Left lung (tissue), 10 donors: Measurements from ENCODE around the gene PPM1E. TPM values are rescaled to one million over a fixed set of nuclear protein-coding genes. Genes with fewer than 3 reads are reported as not detected.
"Not testable (repeated sequence)": the region's sequence is repeated elsewhere in the genome, so short reads cannot be mapped to it uniquely, and the experiment has no call there.

Source experiments
- ATAC-seq: fragments of 200-7000 bp; cut with Tn5 transposase; one replicate; pipeline ENCODE4 v1.9.1; 2020; ENCODE audit warnings: moderate library complexity
- DNase-seq, 4 donors: peaks; one replicate each; pipeline ENCODE4 v3.0.0-alpha.2; 2013 to 2020
- H3K27ac ChIP-seq, 2 donors: fragments of 200-600 bp; sonication (generic) in 1 of 2; one replicate each; pipeline versions ENCODE4 v1.5.0 to v1.8.0; 2020 to 2021
- H3K27me3 ChIP-seq, 2 donors: fragments of 200-600 bp; sonication (generic) in 1 of 2; one replicate each; pipeline versions ENCODE4 v1.5.0 to v1.8.0; 2020 to 2021
- H3K36me3 ChIP-seq, 2 donors: fragments of 200-600 bp; sonication (generic) in 1 of 2; one replicate each; pipeline versions ENCODE4 v1.5.0 to v1.8.0; 2020 to 2021
- H3K4me1 ChIP-seq, 2 donors: fragments of 200-600 bp; one replicate each; pipeline ENCODE4 v1.8.0; 2021
- H3K4me3 ChIP-seq, 2 donors: fragments of 200-600 bp; sonication (generic) in 1 of 2; one replicate each; pipeline versions ENCODE4 v1.5.0 to v1.8.0; 2020 to 2021; ENCODE audit warnings: mild to moderate bottlenecking in 1 of 2
- H3K9me3 ChIP-seq, 2 donors: fragments of 200-600 bp; sonication (generic) in 1 of 2; one replicate each; pipeline versions ENCODE4 v1.5.0 to v1.8.0; 2020 to 2021
- CTCF ChIP-seq, 2 donors: fragments of 200-600 bp; sonication (generic) in 1 of 2; IDR thresholded peaks; one replicate each; pipeline versions ENCODE4 v1.5.0 to v1.8.0; 2021; ENCODE audit warnings: antibody characterized with exemption in 2 of 2
- intact Hi-C, 2 donors: fragments of 100-400 bp; cut with DNase I; formaldehyde crosslinking; loops; one replicate each; pipeline versions ENCODE4 v1.11.2 to v1.14.2; 2022
- polyA plus RNA-seq, 6 donors: library from polyadenylated mRNA; unstranded; fragments of 120-200 nt; gene quantifications; one replicate each; pipeline ENCODE4 v1.2.1, GENCODE V29; 2013; ENCODE audit not compliant: insufficient read length in 6 of 6
- total RNA-seq, 2 donors: library from RNA; stranded (reverse); fragmentation: NEBNext Ultra II Directional; extraction: Animal tissue kit (Norgen Biotek cat#: 25700); gene quantifications; one replicate each; pipeline ENCODE4 v1.2.1, GENCODE V29; 2021
- donor health status: DM: no; HTN: yes; CAD: no.
- donor health status: DM: no; HTN: no; CAD: no.

The PPM1E gene
- total and polyA plus RNA-seq, 8 donors = 0.21 to 0.68 (median 0.40) TPM

- intact Hi-C loops = no loop called here
- Histone ChIP-seq H3K27me3 (peaks cover 14 to 48% of the 10 kb centered on the region in 2 donors), H3K9me3 (no peaks in the 10 kb centered on the region), H3K4me3 (no peak overlapping the region), H3K27ac (no peak overlapping the region), H3K4me1 (no peaks in the 10 kb centered on the region), H3K36me3 (no peaks in the 10 kb centered on the region)
- no peak for TF ChIP-seq CTCF (IDR thresholded peaks at IDR 0.05)
- DNase-seq = no peak
- ATAC-seq = no peak
Observed at GRCh38 chr17:58763263-58763662, 7.6 kb downstream of the PPM1E start.

- intact Hi-C loops = no loop called here
- H3K4me1 ChIP-seq = no peaks in the 10 kb centered on the region
- H3K36me3 ChIP-seq = no peaks in the 10 kb centered on the region
- H3K4me3 ChIP-seq = no peak overlapping the region
- H3K27ac ChIP-seq = no peak overlapping the region
- peaks cover 4 to 48% of the 10 kb centered on the region in 2 donors for H3K27me3 ChIP-seq
- TF ChIP-seq CTCF (IDR thresholded peaks at IDR 0.05) = no peak
- ATAC-seq (peak; percentile 81), DNase-seq (peak in 1 of 4 donors; percentile 46)
- no peaks in the 10 kb centered on the region for H3K9me3 ChIP-seq
Observed at GRCh38 chr17:58764373-58764772, 8.7 kb downstream of the PPM1E start.

- H3K36me3 ChIP-seq, H3K4me3 ChIP-seq, DNase-seq, H3K9me3 ChIP-seq, H3K27ac ChIP-seq, ATAC-seq, intact Hi-C loops, H3K4me1 ChIP-seq: not testable (repeated sequence)
- peaks cover 0 to 17% of the 10 kb centered on the region in 2 donors for H3K27me3 ChIP-seq
Observed at GRCh38 chr17:58778482-58778881, 22.8 kb downstream of the PPM1E start.

- peaks cover 0 to 8% of the 10 kb centered on the region in 2 donors for H3K27me3 ChIP-seq
- no peak overlapping the region for H3K27ac ChIP-seq
- H3K4me1 ChIP-seq = no peaks in the 10 kb centered on the region
- ATAC-seq (no peak), DNase-seq (no peak)
- H3K4me3 ChIP-seq = no peak overlapping the region
- H3K9me3 ChIP-seq = no peaks in the 10 kb centered on the region
- intact Hi-C loops = no loop called here
- TF ChIP-seq CTCF (IDR thresholded peaks at IDR 0.05) = no peak
- no peaks in the 10 kb centered on the region for H3K36me3 ChIP-seq
Observed at GRCh38 chr17:58779446-58779845, 23.8 kb downstream of the PPM1E start.

- no peak for TF ChIP-seq CTCF (IDR thresholded peaks at IDR 0.05)
- ATAC-seq (no peak), DNase-seq (no peak)
- H3K4me1 ChIP-seq = no peaks in the 10 kb centered on the region
- H3K27me3 ChIP-seq = no peaks in the 10 kb centered on the region
- H3K4me3 ChIP-seq = no peak overlapping the region
- H3K36me3 ChIP-seq = no peaks in the 10 kb centered on the region
- no peaks in the 10 kb centered on the region for H3K9me3 ChIP-seq
- intact Hi-C loops = no loop called here
- no peak overlapping the region for H3K27ac ChIP-seq
Observed at GRCh38 chr17:58783380-58783779, 27.7 kb downstream of the PPM1E start.

- Histone ChIP-seq H3K27ac (no peak overlapping the region), H3K9me3 (no peaks in the 10 kb centered on the region), H3K36me3 (no peaks in the 10 kb centered on the region), H3K27me3 (no peaks in the 10 kb centered on the region), H3K4me1 (no peaks in the 10 kb centered on the region), H3K4me3 (no peak overlapping the region)
- no peak for TF ChIP-seq CTCF (IDR thresholded peaks at IDR 0.05)
- DNase-seq (no peak), ATAC-seq (no peak)
- intact Hi-C loops = no loop called here
Observed at GRCh38 chr17:58785097-58785496, 29.4 kb downstream of the PPM1E start.
